NOMO-1 (cell line): ENCODE measurements around the gene ALG1L2.
"Not testable (repeated sequence)": the region's sequence is repeated elsewhere in the genome, so short reads cannot be mapped to it uniquely, and the experiment has no call there.

Experiments
- DNase-seq, 2 experiments: peaks; one replicate each; lab custom pipeline; 2025; ENCODE audit not compliant: unreplicated experiment in 2 of 2; lab: John Stamatoyannopoulos, UW

ALG1L2 gene

DNA sequence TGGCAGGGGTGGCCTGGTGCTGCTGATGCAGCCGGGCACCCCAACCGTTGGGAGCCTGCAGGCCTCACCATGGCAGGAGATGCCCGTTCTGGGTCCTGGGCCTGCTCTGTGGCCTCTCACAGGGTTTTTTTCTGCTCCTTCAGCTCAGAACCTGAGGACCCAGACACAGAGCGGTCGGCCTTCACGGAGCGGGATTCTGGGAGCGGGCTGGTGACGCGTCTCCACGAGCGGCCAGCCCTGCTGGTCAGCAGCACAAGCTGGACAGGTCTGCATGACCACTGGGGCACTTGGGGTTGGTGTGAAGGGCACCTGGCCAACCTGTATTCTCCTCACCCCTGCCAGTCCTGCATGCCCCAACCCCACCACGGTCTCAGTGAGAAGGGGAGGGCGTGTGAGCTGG lies 10.3 kb downstream of the ALG1L2 start:
- DNase-seq = no peak

- DNase-seq = peak; percentile 83 to 88
Measured at GRCh38 chr3:130093741-130094391, 12.2 kb downstream of the ALG1L2 start.

GRCh38 chr3:130094491-130094941 lies 12.9 kb downstream of the ALG1L2 start:
- peak; percentile 73 to 76 for DNase-seq

DNA sequence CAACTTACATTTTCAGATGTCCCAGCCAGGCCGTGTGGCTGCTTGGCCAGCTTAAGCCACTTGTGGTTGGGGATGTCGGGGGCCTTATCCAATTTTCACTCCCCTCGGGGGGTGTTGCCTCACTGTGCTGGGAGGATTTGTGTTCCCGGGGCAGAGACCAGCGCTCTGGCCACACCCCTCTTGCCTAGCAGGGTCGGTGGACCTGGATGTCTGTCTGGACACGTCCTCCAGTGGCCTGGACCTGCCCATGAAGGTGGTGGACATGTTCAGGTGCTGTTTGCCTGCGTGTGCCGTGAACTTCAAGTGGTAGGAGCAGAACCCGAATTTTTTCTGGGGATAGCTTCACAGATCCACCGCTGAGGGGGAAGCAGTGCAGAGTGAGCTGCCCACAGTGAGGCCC lies 14.2 kb downstream of the ALG1L2 start:
- peak; percentile 13 to 53 for DNase-seq

GRCh38 chr3:130097096-130097495 lies 15.5 kb downstream of the ALG1L2 start:
- DNase-seq = not testable (repeated sequence)

DNA sequence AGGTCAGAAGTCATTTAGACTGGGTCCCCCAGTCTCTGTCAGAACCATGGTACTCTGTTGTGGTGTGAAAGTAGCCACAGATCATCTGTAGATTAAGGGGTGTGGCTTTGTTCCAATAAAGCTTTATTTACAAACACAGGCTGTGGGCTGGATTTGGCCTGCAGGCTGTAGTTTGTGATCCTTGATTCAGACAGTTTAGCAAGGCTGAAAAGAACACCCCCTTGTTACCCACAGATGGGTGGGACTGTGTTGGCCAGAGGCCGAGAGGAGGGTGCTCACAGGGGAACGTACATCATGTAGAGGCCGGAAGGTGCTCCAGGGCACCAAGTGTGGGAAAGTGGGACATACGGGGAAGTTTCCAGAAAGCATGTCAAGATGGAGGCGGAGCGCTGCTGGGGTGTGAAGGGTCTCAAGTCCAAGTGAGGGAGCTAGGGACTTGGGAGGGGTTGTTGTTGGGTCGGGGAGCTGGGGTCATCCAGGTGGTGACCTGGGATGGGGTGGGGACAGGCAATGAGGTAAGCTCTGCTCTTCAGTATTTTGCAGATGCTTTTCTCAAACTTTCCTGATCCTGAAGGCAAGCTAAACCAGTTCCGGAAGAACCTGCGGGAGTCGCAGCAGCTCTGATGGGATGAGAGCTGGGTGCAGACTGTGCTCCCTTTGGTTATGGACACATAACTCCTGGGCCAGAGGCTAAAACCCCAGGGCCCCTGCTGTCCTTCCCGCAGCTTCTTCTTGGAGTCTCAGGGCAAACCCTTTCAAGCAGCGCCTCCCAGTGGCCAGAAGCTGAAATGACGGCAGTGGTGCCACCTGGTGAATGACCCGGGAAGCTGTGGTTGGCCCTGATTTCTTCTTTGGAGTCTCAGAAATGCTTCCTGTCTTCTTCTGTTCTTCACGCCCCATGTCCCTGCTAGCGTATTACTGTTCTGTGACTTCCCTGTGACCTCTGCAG lies 16.3 kb downstream of the ALG1L2 start:
- not testable (repeated sequence) for DNase-seq

GRCh38 chr3:130098639-130099385 lies 17.2 kb downstream of the ALG1L2 start:
- not testable (repeated sequence) for DNase-seq

DNA sequence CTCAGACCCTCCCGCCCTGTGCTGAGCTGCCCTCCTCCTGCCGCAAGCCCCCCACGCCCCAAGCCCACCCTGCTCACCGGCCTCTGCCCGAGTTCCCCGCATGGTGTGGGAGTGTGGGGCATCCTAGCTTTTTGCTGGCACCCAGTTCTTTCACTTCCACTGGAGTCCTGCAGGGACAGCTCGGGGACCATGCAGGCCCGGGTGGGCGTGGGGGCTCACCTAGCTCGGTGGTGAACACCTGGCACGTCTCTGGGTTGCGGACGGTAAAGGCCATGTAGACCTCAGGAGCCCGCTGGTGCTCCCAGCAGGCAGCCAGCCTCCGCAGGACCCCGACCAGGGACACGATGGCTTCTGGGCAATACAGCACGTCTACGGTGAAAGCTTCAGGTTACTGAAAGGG lies 20.9 kb downstream of the ALG1L2 start:
- DNase-seq = not testable (repeated sequence)

GRCh38 chr3:130104191-130104590 lies 22.6 kb downstream of the ALG1L2 start:
- not testable (repeated sequence) for DNase-seq

DNA sequence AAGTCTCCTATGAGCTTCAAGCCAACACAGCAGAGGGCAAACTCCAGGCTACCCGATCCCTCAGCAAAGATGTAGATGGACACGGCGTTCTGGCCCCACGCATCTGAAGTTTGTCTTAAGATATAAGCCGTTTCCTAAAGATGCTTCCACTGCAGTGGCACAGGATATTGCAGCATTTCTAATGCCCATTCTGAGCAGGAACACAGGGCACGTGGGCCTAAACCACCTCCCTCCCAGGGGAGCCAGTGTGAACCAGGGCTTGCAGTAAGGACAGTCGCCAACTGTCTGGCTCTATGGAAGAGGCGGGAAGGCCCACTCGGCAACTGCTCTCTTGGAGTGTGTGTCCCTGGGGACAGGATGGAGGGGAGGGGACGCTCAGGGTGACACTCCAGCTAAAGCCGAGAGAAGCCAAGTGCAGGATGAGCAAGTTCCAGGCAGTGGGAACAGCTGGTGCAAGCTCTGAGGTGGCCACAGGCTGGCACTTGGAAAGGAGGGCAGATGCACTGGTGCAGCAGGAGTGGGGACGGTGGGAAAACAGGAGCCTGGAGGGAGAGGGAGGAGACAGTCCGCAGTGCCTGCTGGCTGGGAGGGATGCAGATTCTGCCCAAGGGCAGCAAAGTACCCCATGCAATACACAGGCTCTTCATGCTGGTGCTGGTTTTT lies 25.8 kb downstream of the ALG1L2 start:
- not testable (repeated sequence) for DNase-seq

DNA sequence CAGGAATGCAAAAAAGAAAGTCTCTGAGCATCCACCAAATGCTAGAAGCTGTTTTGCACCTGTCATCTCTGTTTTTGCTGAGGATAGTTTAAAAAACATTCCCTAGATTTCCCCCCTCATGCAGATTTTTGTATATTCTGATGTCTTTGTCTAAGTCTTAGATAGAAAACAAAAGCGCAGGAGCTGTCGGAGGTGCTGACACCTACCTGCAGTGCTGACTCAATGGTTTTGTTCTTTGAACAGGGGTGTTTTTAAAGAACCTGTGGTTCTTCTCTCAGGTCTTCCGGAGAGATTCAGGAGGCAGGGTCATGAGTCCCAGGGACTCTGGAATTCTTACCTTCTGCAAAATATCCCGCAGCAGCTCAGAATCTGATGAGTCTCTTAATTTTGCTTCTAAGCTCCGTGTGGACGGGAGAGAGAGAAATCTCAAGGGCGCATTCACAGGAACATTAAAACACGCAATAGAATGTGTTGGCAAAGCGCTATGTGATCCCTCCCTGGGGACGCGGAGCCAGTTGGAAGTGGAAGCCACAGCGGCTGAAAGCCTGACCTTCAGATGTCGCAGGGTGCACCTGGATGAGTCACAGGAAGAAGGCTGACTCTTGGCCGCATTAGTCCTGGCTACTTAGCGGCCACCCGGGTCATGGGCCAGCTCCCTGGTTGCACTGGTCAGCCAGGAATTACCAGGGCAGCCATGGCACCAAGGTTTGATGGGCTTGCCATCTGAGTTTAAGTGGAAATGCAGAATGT lies 27.4 kb downstream of the ALG1L2 start:
- not testable (repeated sequence) for DNase-seq

- DNase-seq = not testable (repeated sequence)
Measured at GRCh38 chr3:130110386-130111169, 28.9 kb downstream of the ALG1L2 start.

DNA sequence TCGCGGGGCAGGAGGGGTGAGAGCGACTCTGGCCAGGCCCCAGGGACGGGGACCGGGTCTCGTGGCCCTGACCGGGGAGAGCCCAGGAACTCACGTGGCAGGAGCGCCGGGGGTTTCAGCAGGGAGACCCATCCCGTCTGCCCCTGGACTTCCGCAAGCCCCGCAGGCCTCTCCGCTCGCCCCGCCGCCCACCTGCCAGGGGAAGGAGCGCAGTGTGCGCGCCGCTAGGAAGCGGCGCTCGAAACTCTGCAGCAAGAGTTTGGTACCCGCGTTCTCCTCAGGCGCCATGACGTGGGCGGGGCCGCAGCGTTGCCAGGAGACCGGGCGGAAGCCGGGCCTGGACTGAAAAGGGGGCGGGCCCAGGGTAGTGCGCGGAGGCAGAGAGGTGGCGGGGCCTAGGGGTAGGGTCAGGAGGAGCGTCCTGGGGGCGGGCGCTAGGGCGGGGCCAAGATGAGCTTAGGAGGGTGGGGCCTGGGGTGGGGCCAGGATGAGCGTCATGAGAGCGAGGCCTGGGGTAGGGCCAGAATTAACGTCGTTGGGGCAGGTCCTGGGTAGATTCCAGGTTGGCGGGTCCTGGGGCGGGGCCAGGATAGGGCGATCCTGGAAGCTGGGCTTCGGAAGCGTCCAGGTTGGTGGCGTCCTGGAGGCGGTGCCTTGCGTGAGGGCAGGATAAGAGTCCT lies 29.7 kb downstream of the ALG1L2 start:
- DNase-seq = peak; percentile 99

GRCh38 chr3:130111865-130112747 lies 30.5 kb downstream of the ALG1L2 start:
- peak; percentile 83 to 91 for DNase-seq

DNA sequence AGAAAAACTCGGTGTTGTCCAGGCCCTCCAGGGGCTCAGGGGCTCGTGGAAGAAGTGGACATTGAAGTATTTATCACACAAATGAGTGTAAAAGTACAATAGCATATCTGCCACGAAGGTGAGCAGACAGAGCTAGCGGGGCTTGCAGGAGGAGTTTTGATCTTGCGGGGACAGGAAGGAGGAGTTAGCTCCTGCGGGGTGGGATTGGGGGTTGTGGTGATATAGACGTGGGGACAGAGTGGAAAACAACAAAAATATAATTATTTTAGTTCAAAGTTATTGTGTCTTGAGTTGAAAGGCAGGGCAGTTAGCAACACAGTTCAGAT lies 31.1 kb downstream of the ALG1L2 start:
- DNase-seq = not testable (repeated sequence)

GRCh38 chr3:130115400-130115799 lies 33.8 kb downstream of the ALG1L2 start:
- not testable (repeated sequence) for DNase-seq

- no peak for DNase-seq
Measured at GRCh38 chr3:130117933-130118332, 36.3 kb downstream of the ALG1L2 start.

- DNase-seq = not testable (repeated sequence)
Measured at GRCh38 chr3:130119824-130120223, 38.2 kb downstream of the ALG1L2 start.
